ENCODE measurements around the gene MEIOSIN.
"Not testable (repeated sequence)": the region's sequence is repeated elsewhere in the genome, so short reads cannot be mapped to it uniquely, and the experiment has no call there.

The MEIOSIN gene

GRCh38 chr19:45781214-45782161 lies 48.2 kb downstream of the MEIOSIN start:
- DNase-seq = peak; percentile 6

GRCh38 chr19:45782162-45782691 lies 49.0 kb downstream of the MEIOSIN start, which contains the start of gene DMPK:
Gene DMPK (minus strand): TSS chr19:45782490. CDS start chr19:45782352, 138 bp downstream.
- no peak for DNase-seq

- no peak for DNase-seq
Measured at GRCh38 chr19:45782820-45783785, 49.9 kb downstream of the MEIOSIN start.

- no peak for DNase-seq
Measured at GRCh38 chr19:45784096-45784495, 50.9 kb downstream of the MEIOSIN start.

- DNase-seq = no peak
Measured at GRCh38 chr19:45785097-45785496, 51.9 kb downstream of the MEIOSIN start.

GRCh38 chr19:45785781-45786532 lies 52.7 kb downstream of the MEIOSIN start:
- no peak for DNase-seq

GRCh38 chr19:45786533-45786894 lies 53.3 kb downstream of the MEIOSIN start:
- DNase-seq = no peak

- no peak for DNase-seq
Measured at GRCh38 chr19:45789035-45789786, 56.0 kb downstream of the MEIOSIN start.

GRCh38 chr19:45790942-45791341 lies 57.7 kb downstream of the MEIOSIN start:
- DNase-seq = no peak

- no peak for DNase-seq
Measured at GRCh38 chr19:45791744-45792469, 58.7 kb downstream of the MEIOSIN start.

- DNase-seq = peak; percentile 97
Measured at GRCh38 chr19:45792470-45793177, 59.4 kb downstream of the MEIOSIN start, which contains the start of gene DMWD. Gene DMWD (minus strand): TSS chr19:45792845. CDS start chr19:45792756, 89 bp downstream.

- DNase-seq = no peak
Measured at GRCh38 chr19:45793178-45793564, 59.9 kb downstream of the MEIOSIN start.

GRCh38 chr19:45793876-45794275 lies 60.6 kb downstream of the MEIOSIN start:
- DNase-seq = no peak

GRCh38 chr19:45794627-45795026 lies 61.4 kb downstream of the MEIOSIN start:
- no peak for DNase-seq

GRCh38 chr19:45798995-45799517 lies 65.8 kb downstream of the MEIOSIN start:
- peak; percentile 30 for DNase-seq

GRCh38 chr19:45799541-45799940 lies 66.3 kb downstream of the MEIOSIN start:
- DNase-seq = not testable (repeated sequence)

- DNase-seq = no peak
Measured at GRCh38 chr19:45800070-45800553, 66.9 kb downstream of the MEIOSIN start.

GRCh38 chr19:45801603-45802175 lies 68.5 kb downstream of the MEIOSIN start:
- DNase-seq = no peak
